Cardiac fibroblast (primary cell): ENCODE results near the gene SMARCC1.
A peak's percentile ranks its signal among the peaks of the same experiment; 100 is the strongest.

Source experiments
- DNase-seq, 2 donors: peaks; one replicate each; pipeline versions ENCODE4 v3.0.0 to v3.0.0-alpha.2; 2010; ENCODE audit warnings: low read depth in 2 of 2
- H3K4me3 ChIP-seq, 2 donors: replicated peaks in 1 of 2; 1 replicate in 1 of 2; 2 replicates in 1 of 2; pipeline ENCODE4 v1.5.1; 2011; ENCODE audit warnings: low read depth in 2 of 2, low read length in 2 of 2, mild to moderate bottlenecking in 2 of 2, moderate library complexity in 1 of 2
- CTCF ChIP-seq: IDR thresholded peaks from one replicate; pipeline ENCODE4 v1.5.1; 2011; ENCODE audit warnings: low read depth, mild to moderate bottlenecking, low read length, inconsistent platforms

The SMARCC1 gene

GRCh38 chr3:47579875-47580274 lies 201.8 kb downstream of the SMARCC1 start:
- DNase-seq: no peak
- TF ChIP-seq CTCF: no peak
- H3K4me3 ChIP-seq: no peak overlapping the region

GRCh38 chr3:47578691-47579632 lies 202.7 kb downstream of the SMARCC1 start, which contains the start of gene CSPG5:
CSPG5 (minus strand) TSS chr3:47578865; CDS start chr3:47578693, 172 bp downstream.
- H3K4me3 ChIP-seq: peak within 1 kb of the TSS; percentile 34 to 51
- DNase-seq: no peak
- no peak for TF ChIP-seq CTCF

- peak in 1 of 2 donors; percentile 7 for DNase-seq
- peak overlapping the region; percentile 34 to 51 for H3K4me3 ChIP-seq
- TF ChIP-seq CTCF: no peak
Observed at GRCh38 chr3:47578119-47578632, 203.5 kb downstream of the SMARCC1 start.

DNA sequence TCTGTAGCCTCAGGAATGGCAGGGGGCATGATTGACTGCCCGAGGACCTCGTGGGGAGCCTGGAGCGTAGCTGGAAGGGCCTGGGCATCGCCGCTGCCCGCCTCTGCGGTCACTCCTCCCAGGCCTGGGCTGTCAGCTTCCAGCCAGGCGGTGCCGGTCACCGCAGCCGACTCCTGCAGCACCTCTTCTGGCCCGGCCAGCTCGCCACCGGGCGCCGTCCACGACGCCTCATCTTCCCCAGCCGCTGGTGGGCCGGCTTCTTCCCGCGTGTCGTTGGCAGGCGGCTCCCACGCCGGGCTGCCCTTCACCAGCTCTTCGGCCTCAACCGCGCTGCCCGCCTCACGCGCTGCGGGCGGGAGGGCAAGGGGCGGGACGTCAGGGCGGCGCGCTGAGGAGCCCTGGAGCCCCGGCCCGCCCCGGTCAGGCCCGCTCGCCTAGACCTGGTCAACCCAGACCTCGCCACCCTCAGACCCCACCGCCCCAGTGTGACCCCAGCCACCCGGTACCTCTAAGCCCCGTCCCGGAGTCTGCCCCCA lies 204.0 kb downstream of the SMARCC1 start:
- TF ChIP-seq CTCF: no peak
- no peak for DNase-seq
- H3K4me3 ChIP-seq: peak overlapping the region; percentile 34 to 51

- TF ChIP-seq CTCF: no peak
- H3K4me3 ChIP-seq: no peak overlapping the region
- no peak for DNase-seq
Observed at GRCh38 chr3:47573190-47574172, 208.2 kb downstream of the SMARCC1 start.
